Measurements from ENCODE around the gene TTPAL.

DNA sequence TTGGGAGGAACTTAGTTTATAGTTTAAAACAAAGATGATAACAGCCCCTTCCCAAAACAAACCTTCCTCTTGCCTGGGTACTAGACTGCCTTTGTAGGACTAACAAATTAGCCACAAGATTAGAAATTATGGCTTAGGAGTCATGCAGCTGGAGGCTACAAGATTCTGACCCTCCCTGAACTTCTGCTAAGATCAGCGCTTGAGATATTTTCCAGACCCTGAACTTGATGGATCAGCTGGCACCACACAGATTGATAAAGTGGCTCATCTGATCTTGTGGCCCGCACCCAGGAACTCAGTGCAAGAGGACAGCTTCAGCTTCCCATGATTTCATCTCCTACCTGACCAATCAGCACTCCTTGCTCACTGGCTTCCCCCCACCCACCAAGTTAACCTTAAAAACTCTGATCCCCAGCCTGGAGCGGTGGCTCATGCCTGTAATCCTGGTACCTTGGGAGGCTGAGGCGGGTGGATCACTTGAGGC lies 52.1 kb downstream of the TTPAL start:
- no peak for TF ChIP-seq POLR2AphosphoS5 (IDR thresholded peaks at IDR 0.05)
- TF ChIP-seq POLR2A (IDR thresholded peaks at IDR 0.05), result no peak
- TF ChIP-seq, protein P1, sequence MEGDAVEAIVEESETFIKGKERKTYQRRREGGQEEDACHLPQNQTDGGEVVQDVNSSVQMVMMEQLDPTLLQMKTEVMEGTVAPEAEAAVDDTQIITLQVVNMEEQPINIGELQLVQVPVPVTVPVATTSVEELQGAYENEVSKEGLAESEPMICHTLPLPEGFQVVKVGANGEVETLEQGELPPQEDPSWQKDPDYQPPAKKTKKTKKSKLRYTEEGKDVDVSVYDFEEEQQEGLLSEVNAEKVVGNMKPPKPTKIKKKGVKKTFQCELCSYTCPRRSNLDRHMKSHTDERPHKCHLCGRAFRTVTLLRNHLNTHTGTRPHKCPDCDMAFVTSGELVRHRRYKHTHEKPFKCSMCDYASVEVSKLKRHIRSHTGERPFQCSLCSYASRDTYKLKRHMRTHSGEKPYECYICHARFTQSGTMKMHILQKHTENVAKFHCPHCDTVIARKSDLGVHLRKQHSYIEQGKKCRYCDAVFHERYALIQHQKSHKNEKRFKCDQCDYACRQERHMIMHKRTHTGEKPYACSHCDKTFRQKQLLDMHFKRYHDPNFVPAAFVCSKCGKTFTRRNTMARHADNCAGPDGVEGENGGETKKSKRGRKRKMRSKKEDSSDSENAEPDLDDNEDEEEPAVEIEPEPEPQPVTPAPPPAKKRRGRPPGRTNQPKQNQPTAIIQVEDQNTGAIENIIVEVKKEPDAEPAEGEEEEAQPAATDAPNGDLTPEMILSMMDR (IDR thresholded peaks at IDR 0.05), result no peak
- no peak for TF ChIP-seq EP300 (IDR thresholded peaks at IDR 0.05)

All from gastroesophageal sphincter (tissue), 3 donors.